ENCODE results near the gene GMDS.

The GMDS gene

DNA sequence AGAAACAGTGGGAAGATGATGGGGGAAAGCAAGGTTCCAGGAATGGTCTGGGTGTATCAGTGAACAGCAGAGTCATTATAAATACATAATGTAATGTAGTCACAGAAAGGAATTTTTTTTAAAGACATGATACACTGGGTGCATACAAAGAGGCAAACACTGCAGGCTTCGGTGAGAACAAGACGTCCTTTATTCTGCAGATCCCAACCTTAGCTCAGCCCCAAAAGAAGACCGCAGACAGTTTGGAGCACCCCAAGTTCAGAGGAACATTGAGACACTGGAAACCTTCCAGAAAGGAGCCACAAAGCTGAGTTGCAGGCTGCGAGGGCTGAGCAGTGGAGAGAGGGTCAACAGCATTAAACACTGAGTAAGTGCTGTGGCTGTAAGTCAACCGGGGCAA is 666.3 kb downstream of the GMDS start:
- peaks cover 0 to 2% of the 10 kb centered on the region in 2 donors for H3K27me3 ChIP-seq (ENCODE audit: control insufficient read depth in 1 of 2, insufficient read depth in 2 of 2, low read length in 2 of 2)
- no peaks in the 10 kb centered on the region for H3K9me3 ChIP-seq (ENCODE audit: control insufficient read depth in 2 of 2, low read length in 2 of 2)
- no peak overlapping the region for H3K27ac ChIP-seq (ENCODE audit: low read length)
- no peak overlapping the region for H3K4me3 ChIP-seq (ENCODE audit: low read length in 2 of 2)
- H3K4me1 ChIP-seq (ENCODE audit: control insufficient read depth, insufficient read depth, low read length) = peaks cover 21% of the 10 kb centered on the region
- no peak overlapping the region for H3K9ac ChIP-seq (ENCODE audit: low read length in 2 of 2)
- no peaks in the 10 kb centered on the region for H3K36me3 ChIP-seq (ENCODE audit: control insufficient read depth in 2 of 2, insufficient read depth in 2 of 2, low read length in 2 of 2)

DNA sequence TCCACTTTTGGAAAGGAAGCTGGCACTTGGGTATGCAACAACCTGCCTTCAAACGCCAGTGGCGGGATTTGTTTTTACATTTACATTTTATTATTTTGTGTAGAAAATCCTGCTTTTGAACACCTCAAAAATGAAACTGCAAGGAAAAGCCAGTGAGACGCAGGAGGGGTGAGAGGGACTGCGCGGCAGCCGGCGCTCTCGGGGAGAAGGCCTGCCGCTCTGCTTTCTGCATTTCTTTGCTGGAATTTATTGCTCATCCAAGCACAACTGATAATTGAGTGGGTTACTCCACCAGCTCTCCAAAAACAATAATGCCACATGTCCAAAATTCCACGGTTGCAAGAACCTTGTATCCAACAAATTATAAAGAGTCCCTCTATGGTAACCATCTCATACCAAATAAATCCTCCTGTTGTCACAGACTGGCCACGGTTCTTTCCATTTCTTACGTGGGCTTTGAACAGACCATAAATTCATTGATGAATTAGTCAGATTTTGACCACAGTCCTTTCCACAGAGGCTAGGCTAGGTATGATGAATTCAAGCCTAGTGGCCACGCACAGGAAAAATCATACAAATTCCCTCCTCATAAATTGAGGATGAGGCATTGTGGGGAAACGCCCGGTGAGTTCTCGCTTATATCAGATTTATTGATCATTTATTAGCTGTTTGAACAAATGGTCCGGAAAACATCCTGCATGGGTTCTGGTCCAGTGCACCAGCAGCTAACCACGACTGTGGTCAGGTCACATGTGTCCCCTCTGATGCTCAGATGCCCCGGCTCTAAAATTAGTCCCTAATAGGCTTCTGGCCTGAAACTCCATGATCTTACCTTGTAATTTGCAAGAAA is 667.3 kb downstream of the GMDS start:
- no peak overlapping the region for H3K4me3 ChIP-seq (ENCODE audit: low read length in 2 of 2)
- H3K27me3 ChIP-seq (ENCODE audit: control insufficient read depth in 1 of 2, insufficient read depth in 2 of 2, low read length in 2 of 2) = peaks cover 0 to 2% of the 10 kb centered on the region in 2 donors
- no peaks in the 10 kb centered on the region for H3K36me3 ChIP-seq (ENCODE audit: control insufficient read depth in 2 of 2, insufficient read depth in 2 of 2, low read length in 2 of 2)
- H3K27ac ChIP-seq (ENCODE audit: low read length) = no peak overlapping the region
- H3K4me1 ChIP-seq (ENCODE audit: control insufficient read depth, insufficient read depth, low read length) = peaks cover 21% of the 10 kb centered on the region
- H3K9me3 ChIP-seq (ENCODE audit: control insufficient read depth in 2 of 2, low read length in 2 of 2) = no peaks in the 10 kb centered on the region
- no peak overlapping the region for H3K9ac ChIP-seq (ENCODE audit: low read length in 2 of 2)

DNA sequence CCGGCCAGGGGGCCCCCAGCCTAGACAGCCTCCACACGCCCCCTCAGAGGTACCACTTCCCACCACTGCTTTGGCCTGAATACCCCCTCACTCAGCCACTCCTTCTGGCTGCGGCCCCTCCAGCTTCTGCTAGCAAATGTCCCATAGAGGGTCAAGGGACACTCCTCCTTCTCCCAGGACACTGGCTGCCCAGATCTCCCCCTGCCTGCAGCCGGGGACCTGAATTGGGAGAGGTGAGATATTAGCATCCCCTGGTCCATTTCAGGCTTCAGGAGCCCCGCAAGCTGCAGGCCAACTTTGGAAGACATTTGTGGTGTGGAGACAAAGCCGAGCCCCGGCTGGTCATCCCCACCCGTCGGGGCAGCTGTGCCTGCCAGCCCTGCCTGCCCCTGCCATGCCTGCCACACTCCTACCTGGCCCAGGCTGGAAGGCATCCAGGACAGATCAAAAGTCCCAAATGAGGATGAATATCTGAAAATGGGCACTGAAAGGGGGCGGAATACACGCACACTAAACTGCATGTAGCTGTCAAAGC is 668.2 kb downstream of the GMDS start:
- Histone ChIP-seq H3K27ac (ENCODE audit: low read length) (no peak overlapping the region), H3K9me3 (ENCODE audit: control insufficient read depth in 2 of 2, low read length in 2 of 2) (no peaks in the 10 kb centered on the region), H3K4me1 (ENCODE audit: control insufficient read depth, insufficient read depth, low read length) (peaks cover 21% of the 10 kb centered on the region)

DNA sequence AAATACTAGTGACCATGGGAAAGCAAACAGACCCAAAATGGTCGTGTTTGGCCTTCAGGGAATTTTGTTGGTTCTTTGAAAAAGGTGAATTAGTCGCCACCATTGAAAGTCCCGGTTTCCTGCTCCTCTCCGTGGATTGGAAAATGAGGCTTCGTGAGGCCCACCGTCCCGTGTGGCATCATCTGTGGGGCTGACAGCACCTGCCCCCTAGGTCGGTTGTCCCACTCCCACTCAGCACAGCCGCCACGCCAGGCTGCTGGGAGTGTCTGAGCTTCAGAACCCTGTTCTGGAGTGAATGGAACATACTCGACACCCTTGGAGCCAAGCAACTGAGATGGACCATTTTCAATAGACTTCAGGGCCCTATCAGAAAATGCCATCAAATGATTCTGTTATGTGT is 668.7 kb downstream of the GMDS start:
- Histone ChIP-seq H3K4me1 (ENCODE audit: control insufficient read depth, insufficient read depth, low read length) (peaks cover 21% of the 10 kb centered on the region), H3K36me3 (ENCODE audit: control insufficient read depth in 2 of 2, insufficient read depth in 2 of 2, low read length in 2 of 2) (no peaks in the 10 kb centered on the region), H3K27ac (ENCODE audit: low read length) (no peak overlapping the region), H3K9me3 (ENCODE audit: control insufficient read depth in 2 of 2, low read length in 2 of 2) (no peaks in the 10 kb centered on the region), H3K27me3 (ENCODE audit: control insufficient read depth in 1 of 2, insufficient read depth in 2 of 2, low read length in 2 of 2) (peaks cover 0 to 2% of the 10 kb centered on the region in 2 donors), H3K9ac (ENCODE audit: low read length in 2 of 2) (no peak overlapping the region), H3K4me3 (ENCODE audit: low read length in 2 of 2) (no peak overlapping the region)

More for the DNA sequence above, 668.2 kb downstream of the GMDS start:
- no peaks in the 10 kb centered on the region for H3K36me3 ChIP-seq (ENCODE audit: control insufficient read depth in 2 of 2, insufficient read depth in 2 of 2, low read length in 2 of 2)
- peaks cover 0 to 2% of the 10 kb centered on the region in 2 donors for H3K27me3 ChIP-seq (ENCODE audit: control insufficient read depth in 1 of 2, insufficient read depth in 2 of 2, low read length in 2 of 2)
- H3K4me3 ChIP-seq (ENCODE audit: low read length in 2 of 2) = no peak overlapping the region
- H3K9ac ChIP-seq (ENCODE audit: low read length in 2 of 2) = no peak overlapping the region

DNA sequence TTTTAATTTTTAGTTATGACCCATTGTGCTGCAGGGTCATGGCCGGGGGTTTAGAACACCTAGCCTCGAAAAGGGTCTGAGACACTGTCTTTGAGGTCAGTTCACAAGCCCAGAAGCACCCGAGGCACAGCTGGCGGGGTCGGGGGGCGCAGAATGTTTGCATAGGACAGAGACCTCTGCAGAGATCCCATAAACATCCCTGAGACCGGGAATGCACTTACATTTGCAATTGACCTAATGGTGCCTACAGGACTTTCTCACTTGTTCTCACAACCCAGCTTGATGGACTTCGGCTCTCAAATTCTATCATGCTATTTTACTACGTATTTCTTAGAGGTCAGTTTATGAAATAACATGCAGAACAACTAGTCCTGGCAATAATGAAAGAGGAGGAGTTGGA is 669.2 kb downstream of the GMDS start:
- peak overlapping the region; percentile 71 for H3K27ac ChIP-seq (ENCODE audit: low read length)
- H3K9ac ChIP-seq (ENCODE audit: low read length in 2 of 2) = no peak overlapping the region
- H3K36me3 ChIP-seq (ENCODE audit: control insufficient read depth in 2 of 2, insufficient read depth in 2 of 2, low read length in 2 of 2) = no peaks in the 10 kb centered on the region

DNA sequence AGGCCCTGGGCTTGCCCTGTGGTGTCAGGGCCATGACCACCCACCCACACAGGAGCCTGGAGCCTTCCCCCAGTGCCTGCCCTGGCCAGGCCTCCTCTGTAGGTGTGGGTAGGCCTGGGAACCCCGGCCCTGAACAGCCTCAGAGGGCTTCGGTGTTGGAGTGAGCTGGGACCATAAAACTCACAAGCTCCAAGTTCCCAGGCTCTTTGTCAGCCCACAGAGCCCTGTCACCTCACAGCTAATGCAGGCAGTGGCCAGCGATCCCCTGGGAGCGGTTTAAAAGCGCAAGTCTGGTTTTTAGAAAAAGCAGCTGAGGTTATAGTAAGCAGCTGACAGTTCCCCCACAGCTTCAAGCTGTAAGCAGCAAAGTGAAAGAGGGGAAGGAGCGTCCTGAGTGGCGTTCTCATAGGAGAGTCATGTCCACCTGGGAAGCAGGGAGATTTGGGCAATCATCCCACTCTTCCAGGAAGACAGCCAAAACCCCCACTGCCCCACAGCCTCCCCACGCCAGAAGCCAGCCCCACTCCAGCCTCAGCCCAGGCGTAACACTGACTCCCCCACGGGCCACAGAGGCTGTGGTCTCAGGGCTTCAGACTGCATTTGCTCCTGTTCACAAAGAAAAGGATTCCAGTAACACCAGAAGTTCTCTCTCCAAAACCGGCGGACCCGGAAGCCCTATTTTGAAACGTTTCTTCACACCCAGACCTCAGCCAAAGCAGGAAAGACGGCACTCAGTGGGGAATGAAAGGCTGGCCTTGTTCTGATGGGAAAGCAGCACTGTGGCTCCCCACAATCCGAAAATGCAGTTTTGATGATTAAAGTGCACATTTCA is 670.0 kb downstream of the GMDS start:
- H3K27me3 ChIP-seq (ENCODE audit: control insufficient read depth in 1 of 2, insufficient read depth in 2 of 2, low read length in 2 of 2) = peaks cover 0 to 2% of the 10 kb centered on the region in 2 donors
- peak overlapping the region; percentile 71 for H3K27ac ChIP-seq (ENCODE audit: low read length)
- peak overlapping the region; percentile 56 to 68 for H3K9ac ChIP-seq (ENCODE audit: low read length in 2 of 2)
- H3K9me3 ChIP-seq (ENCODE audit: control insufficient read depth in 2 of 2, low read length in 2 of 2) = no peaks in the 10 kb centered on the region
- no peaks in the 10 kb centered on the region for H3K36me3 ChIP-seq (ENCODE audit: control insufficient read depth in 2 of 2, insufficient read depth in 2 of 2, low read length in 2 of 2)
- H3K4me3 ChIP-seq (ENCODE audit: low read length in 2 of 2) = peak overlapping the region; percentile 54 to 65
- peaks cover 21% of the 10 kb centered on the region for H3K4me1 ChIP-seq (ENCODE audit: control insufficient read depth, insufficient read depth, low read length)

More for the DNA sequence above, 669.2 kb downstream of the GMDS start:
- no peaks in the 10 kb centered on the region for H3K9me3 ChIP-seq (ENCODE audit: control insufficient read depth in 2 of 2, low read length in 2 of 2)
- no peak overlapping the region for H3K4me3 ChIP-seq (ENCODE audit: low read length in 2 of 2)
- H3K27me3 ChIP-seq (ENCODE audit: control insufficient read depth in 1 of 2, insufficient read depth in 2 of 2, low read length in 2 of 2) = peaks cover 0 to 2% of the 10 kb centered on the region in 2 donors
- H3K4me1 ChIP-seq (ENCODE audit: control insufficient read depth, insufficient read depth, low read length) = peaks cover 21% of the 10 kb centered on the region

DNA sequence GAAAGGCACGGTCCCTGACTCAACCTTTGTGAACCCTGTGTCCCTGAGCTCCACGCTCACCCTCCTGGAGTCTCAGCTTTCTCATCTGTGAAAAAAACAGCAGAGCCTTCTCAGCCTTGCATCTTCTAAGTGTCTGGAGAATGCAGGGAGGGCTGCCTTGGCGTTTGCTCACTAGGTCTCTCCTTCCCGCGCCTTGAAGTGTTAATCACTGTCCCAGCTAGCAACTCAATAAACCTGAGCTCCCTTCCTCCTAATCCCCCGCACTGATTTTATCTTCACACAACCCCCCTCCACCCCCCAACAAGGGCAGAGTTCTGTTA is 670.6 kb downstream of the GMDS start:
- Histone ChIP-seq H3K4me1 (ENCODE audit: control insufficient read depth, insufficient read depth, low read length) (peaks cover 21% of the 10 kb centered on the region), H3K36me3 (ENCODE audit: control insufficient read depth in 2 of 2, insufficient read depth in 2 of 2, low read length in 2 of 2) (no peaks in the 10 kb centered on the region), H3K9ac (ENCODE audit: low read length in 2 of 2) (peak overlapping the region; percentile 56 to 68), H3K27ac (ENCODE audit: low read length) (peak overlapping the region; percentile 71), H3K4me3 (ENCODE audit: low read length in 2 of 2) (no peak overlapping the region), H3K27me3 (ENCODE audit: control insufficient read depth in 1 of 2, insufficient read depth in 2 of 2, low read length in 2 of 2) (peaks cover 0 to 2% of the 10 kb centered on the region in 2 donors), H3K9me3 (ENCODE audit: control insufficient read depth in 2 of 2, low read length in 2 of 2) (no peaks in the 10 kb centered on the region)

DNA sequence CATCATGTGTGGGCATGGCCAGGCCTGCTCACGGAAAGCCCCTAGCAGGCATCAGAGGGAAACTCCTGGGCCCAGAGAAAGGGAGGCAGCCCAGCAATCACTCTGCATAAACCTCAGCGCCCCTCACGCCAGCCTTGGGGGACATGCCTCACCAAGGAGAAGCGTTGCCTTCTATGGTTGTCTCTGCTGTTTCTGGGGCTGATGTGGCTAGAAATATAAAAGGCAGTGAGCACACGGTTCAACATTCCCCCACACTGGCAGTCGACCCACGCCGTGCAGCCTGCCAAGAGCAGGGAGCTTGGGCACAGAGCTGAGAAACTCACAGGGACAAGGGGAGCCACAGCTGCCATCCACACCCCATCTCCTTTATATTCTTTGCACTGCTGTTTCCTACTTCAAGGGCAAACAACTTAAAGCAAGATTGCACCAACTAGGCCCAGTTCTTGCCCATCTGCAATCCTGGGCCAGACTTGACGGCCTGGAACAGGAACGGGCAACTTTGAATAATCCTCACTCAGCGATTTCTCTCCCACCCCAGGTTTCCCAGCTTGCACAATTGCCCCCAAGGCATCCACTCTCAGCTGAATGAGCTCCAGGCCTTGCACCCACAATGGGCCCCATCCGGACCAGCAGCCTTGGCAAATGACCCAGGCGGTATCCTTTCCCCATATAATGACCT is 671.2 kb downstream of the GMDS start:
- H3K4me3 ChIP-seq (ENCODE audit: low read length in 2 of 2) = no peak overlapping the region
- no peaks in the 10 kb centered on the region for H3K36me3 ChIP-seq (ENCODE audit: control insufficient read depth in 2 of 2, insufficient read depth in 2 of 2, low read length in 2 of 2)
- no peaks in the 10 kb centered on the region for H3K9me3 ChIP-seq (ENCODE audit: control insufficient read depth in 2 of 2, low read length in 2 of 2)
- peak overlapping the region; percentile 31 for H3K27ac ChIP-seq (ENCODE audit: low read length)
- H3K9ac ChIP-seq (ENCODE audit: low read length in 2 of 2) = no peak overlapping the region
- H3K27me3 ChIP-seq (ENCODE audit: control insufficient read depth in 1 of 2, insufficient read depth in 2 of 2, low read length in 2 of 2) = peaks cover 0 to under 1% of the 10 kb centered on the region in 2 donors
- peaks cover 21% of the 10 kb centered on the region for H3K4me1 ChIP-seq (ENCODE audit: control insufficient read depth, insufficient read depth, low read length)
